HepG2 (cell line): ENCODE measurements around the gene WNT7B. TPM values are rescaled to one million over a fixed set of nuclear protein-coding genes. Genes with fewer than 3 reads are reported as not detected.

Source experiments
- ATAC-seq: fragments of 200-7000 bp; cut with Tn5 transposase; 3 replicates; pipeline ENCODE4 v1.9.1; 2020; ENCODE audit warnings: mild to moderate bottlenecking, moderate library complexity
- BruUV-seq: library from RNA; stranded (reverse); fragments of 400-500 nt; replicated peaks from 2 replicates; lab custom pipeline; 2021; lab: Mats Ljungman, UMichigan
- CTCF ChIA-PET: fragments of 300-600 bp; formaldehyde crosslinking; extraction: SDS; loops from one replicate; lab custom pipeline; 2021; ENCODE audit warnings: low total read pairs, inconsistent platforms, low intra/inter-chr PET ratio; lab: Yijun Ruan, JAX
- POLR2A ChIA-PET: fragments of 350-600 bp; sonication (Branson Sonifier 250); formaldehyde crosslinking; loops from one replicate; lab custom pipeline; 2020; ENCODE audit warnings: antibody characterized with exemption, inconsistent platforms; lab: Yijun Ruan, JAX
- DNase-seq: peaks from one replicate; pipeline ENCODE4 v3.0.0-alpha.2; 2015; ENCODE audit warnings: low spot score
- FAIRE-seq: peaks from 3 replicates; lab custom pipeline; 2011; peaks lifted over from hg19 to GRCh38; lab: Jason Lieb, UNC
- H2AFZ ChIP-seq: one replicate; pipeline ENCODE4 v1.6.1; 2011; ENCODE audit warnings: low read length, inconsistent platforms
- H3K27ac ChIP-seq: fragments of 300-600 bp; 3 replicates; pipeline ENCODE4 v1.8.0; 2011; ENCODE audit warnings: mixed run types, mild to moderate bottlenecking, mixed read lengths, low read length, inconsistent platforms; ENCODE audit not compliant: insufficient read depth; ENCODE audit errors: extremely low read length
- H3K27me3 ChIP-seq, 2 experiments: fragments of 200-600 bp in 1 of 2; 2 replicates in 1 of 2; 3 replicates in 1 of 2; pipeline versions ENCODE4 v1.6.0 to v1.8.0; 2011; ENCODE audit warnings: low read length in 2 of 2, mild to moderate bottlenecking in 2 of 2, moderate library complexity in 2 of 2, inconsistent platforms in 1 of 2; ENCODE audit not compliant: insufficient read depth in 2 of 2, control insufficient read depth in 1 of 2
- H3K36me3 ChIP-seq, 2 experiments: fragments of 200-600 bp in 1 of 2; replicated peaks in 1 of 2; 2 replicates in 1 of 2; 3 replicates in 1 of 2; pipeline versions ENCODE4 v1.5.1 to v1.8.0; 2011; ENCODE audit warnings: low read length in 2 of 2, inconsistent platforms in 1 of 2; ENCODE audit not compliant: insufficient read depth in 2 of 2, control insufficient read depth in 1 of 2
- H3K4me1 ChIP-seq: 2 replicates; pipeline ENCODE4 v1.5.1; 2012; ENCODE audit warnings: low read length, inconsistent platforms; ENCODE audit not compliant: insufficient read depth
- H3K4me2 ChIP-seq: 2 replicates; pipeline ENCODE4 v1.6.0; 2011; ENCODE audit warnings: low read depth, low read length, inconsistent platforms
- H3K4me3 ChIP-seq, 3 experiments: fragments of 200-600 bp in 1 of 3; sonication (generic), shearing (Covaris generic) in 1 of 3; replicated peaks in 1 of 3; 2 replicates each; pipeline ENCODE4 v1.5.1; 2011 to 2016; ENCODE audit warnings: low read length in 3 of 3, inconsistent platforms in 2 of 3, low read depth in 2 of 3, mild to moderate bottlenecking in 2 of 3, control low read depth in 1 of 3, mixed read lengths in 1 of 3; ENCODE audit not compliant: insufficient read depth in 1 of 3
- H3K79me2 ChIP-seq: one replicate; pipeline ENCODE4 v1.6.1; 2011; ENCODE audit warnings: low read length, inconsistent platforms; ENCODE audit not compliant: insufficient read depth
- H3K9ac ChIP-seq: 2 replicates; pipeline ENCODE4 v1.6.0; 2011; ENCODE audit warnings: mild to moderate bottlenecking, low read depth, low read length, inconsistent platforms; ENCODE audit not compliant: insufficient read depth
- H3K9me3 ChIP-seq: 2 replicates; pipeline ENCODE4 v1.5.1; 2012; ENCODE audit warnings: mild to moderate bottlenecking, low read length
- H4K20me1 ChIP-seq: 2 replicates; pipeline ENCODE4 v1.6.0; 2011; ENCODE audit warnings: inconsistent platforms, mild to moderate bottlenecking, low read length, moderate library complexity; ENCODE audit not compliant: insufficient read depth
- CBX2 ChIP-seq, 2 experiments: fragments of 200-600 bp in 1 of 2; sonication (generic); formaldehyde crosslinking in 1 of 2; IDR thresholded peaks; 2 replicates each; pipeline versions ENCODE4 v1.7.0 to v1.8.1; 2018 to 2022; ENCODE audit warnings: low read depth in 2 of 2, low read length in 1 of 2, mild to moderate bottlenecking in 1 of 2, missing genetic modification reagents in 1 of 2
- ELF3 ChIP-seq: IDR thresholded peaks from 2 replicates; pipeline ENCODE4 v1.6.1; 2016; ENCODE audit warnings: missing genetic modification reagents, missing compliant biosample characterization
- EZH2 ChIP-seq: conservative IDR thresholded peaks from 2 replicates; pipeline ENCODE4 v1.6.1; 2012; ENCODE audit warnings: mild to moderate bottlenecking, low read depth, low read length, moderate library complexity
- GMEB1 ChIP-seq: sonication (generic); formaldehyde crosslinking; IDR thresholded peaks from 2 replicates; pipeline ENCODE4 v1.5.1; 2020; ENCODE audit warnings: missing genetic modification reagents, mild to moderate bottlenecking, borderline replicate concordance
- HMG20B ChIP-seq: conservative IDR thresholded peaks from 2 replicates; pipeline ENCODE4 v1.6.1; 2016; ENCODE audit warnings: missing genetic modification reagents, missing compliant biosample characterization
- IRF2 ChIP-seq: IDR thresholded peaks from 2 replicates; pipeline ENCODE4 v1.6.1; 2018; ENCODE audit warnings: missing genetic modification reagents, missing compliant biosample characterization
- KLF6 ChIP-seq: IDR thresholded peaks from 2 replicates; pipeline ENCODE4 v1.8.0; 2016; ENCODE audit warnings: missing biosample characterization, missing genetic modification reagents
- MIER2 ChIP-seq: IDR thresholded peaks from 2 replicates; pipeline ENCODE4 v1.6.1; 2016; ENCODE audit warnings: missing biosample characterization, missing genetic modification reagents
- MIXL1 ChIP-seq: IDR thresholded peaks from 2 replicates; pipeline ENCODE4 v1.6.1; 2016
- NPAS2 ChIP-seq: sonication (generic); formaldehyde crosslinking; IDR thresholded peaks from 2 replicates; pipeline ENCODE4 v1.8.0; 2022; ENCODE audit warnings: mild to moderate bottlenecking, missing genetic modification reagents, borderline replicate concordance
- STAG1 ChIP-seq: sonication (generic); formaldehyde crosslinking; IDR thresholded peaks from 2 replicates; pipeline ENCODE4 v1.4.0; 2020; ENCODE audit warnings: missing genetic modification reagents
- TGIF2 ChIP-seq: IDR thresholded peaks from 2 replicates; pipeline ENCODE4 v1.6.1; 2016; ENCODE audit warnings: control low read depth, missing compliant biosample characterization
- ZNF205 ChIP-seq: IDR thresholded peaks from 2 replicates; pipeline ENCODE4 v1.6.1; 2018; ENCODE audit warnings: missing biosample characterization, missing genetic modification reagents
- ZNF607 ChIP-seq: sonication (generic); formaldehyde crosslinking; IDR thresholded peaks from 2 replicates; pipeline ENCODE4 v1.5.1; 2020; ENCODE audit warnings: missing genetic modification reagents, mild to moderate bottlenecking, borderline replicate concordance
- ZNF749 ChIP-seq: sonication (generic); formaldehyde crosslinking; IDR thresholded peaks from 2 replicates; pipeline ENCODE4 v1.8.0; 2022; ENCODE audit warnings: mild to moderate bottlenecking, missing genetic modification reagents, moderate library complexity, borderline replicate concordance
- ZNF879 ChIP-seq: sonication (generic); formaldehyde crosslinking; IDR thresholded peaks from 2 replicates; pipeline ENCODE4 v1.8.1; 2023; ENCODE audit warnings: missing genetic modification reagents
- ZSCAN21 ChIP-seq: sonication (generic); formaldehyde crosslinking; IDR thresholded peaks from 2 replicates; pipeline ENCODE4 v1.8.0; 2022; ENCODE audit warnings: mild to moderate bottlenecking, missing genetic modification reagents, moderate library complexity, borderline replicate concordance
- WGBS: methylation state at CpG from one replicate; pipeline ENCODE4 v1.1.6; 2017; ENCODE audit warnings: low lambda C conversion rate; 5-methylcytosine and 5-hydroxymethylcytosine counted together
- in situ Hi-C: cut with HindIII; loops from 2 replicates; pipeline ENCODE4 v1.10.0; 2017; ENCODE audit warnings: low pct_unique_long_range_greater_than_20kb; ENCODE audit not compliant: extremely low pct_ligation_motif_present
- intact Hi-C: fragments of 100-400 bp; cut with micrococcal nuclease; formaldehyde crosslinking; loops from one replicate; pipeline ENCODE4 v1.10.0; 2022; ENCODE audit not compliant: unreplicated experiment
- polyA plus RNA-seq, 8 experiments: library from polyadenylated mRNA; depleted of rRNA in 3 of 8; stranded (reverse) in 7 of 8; unstranded in 1 of 8; fragments of >200 nt; fragmentation: Illumina TruSeq in 4 of 8; extraction: Trizol in 4 of 8; gene quantifications; 2 replicates each; pipeline versions ENCODE4 v1.2.1 to v1.2.3, GENCODE V29; 2011 to 2016; ENCODE audit warnings: low read depth in 4 of 8, missing spikeins in 1 of 8, mixed read lengths in 1 of 8; ENCODE audit not compliant: insufficient read depth in 1 of 8
- total RNA-seq, 5 experiments: library from RNA; depleted of rRNA; stranded (reverse); fragments of >200 nt; fragmentation: Illumina TruSeq; extraction: Trizol; gene quantifications; 2 replicates each; pipeline ENCODE4 v1.2.3, GENCODE V29; 2016; ENCODE audit warnings: low read depth in 1 of 5
- TF ChIP-seq, protein P1 (sequence below): sonication (generic); formaldehyde crosslinking; IDR thresholded peaks from 2 replicates; pipeline ENCODE4 v1.4.0; 2020; ENCODE audit warnings: low read depth, missing genetic modification reagents
- TF ChIP-seq, protein P2 (sequence below): sonication (generic); formaldehyde crosslinking; IDR thresholded peaks from 2 replicates; pipeline ENCODE4 v1.4.0; 2020; ENCODE audit warnings: missing genetic modification reagents, borderline replicate concordance

WNT7B gene
- total and polyA plus RNA-seq, 2 of the 13 experiments (the other 11 are each of a cell fraction or from before 2014, with no cell fraction given) = 0.09 TPM; not detected in 1

DNA sequence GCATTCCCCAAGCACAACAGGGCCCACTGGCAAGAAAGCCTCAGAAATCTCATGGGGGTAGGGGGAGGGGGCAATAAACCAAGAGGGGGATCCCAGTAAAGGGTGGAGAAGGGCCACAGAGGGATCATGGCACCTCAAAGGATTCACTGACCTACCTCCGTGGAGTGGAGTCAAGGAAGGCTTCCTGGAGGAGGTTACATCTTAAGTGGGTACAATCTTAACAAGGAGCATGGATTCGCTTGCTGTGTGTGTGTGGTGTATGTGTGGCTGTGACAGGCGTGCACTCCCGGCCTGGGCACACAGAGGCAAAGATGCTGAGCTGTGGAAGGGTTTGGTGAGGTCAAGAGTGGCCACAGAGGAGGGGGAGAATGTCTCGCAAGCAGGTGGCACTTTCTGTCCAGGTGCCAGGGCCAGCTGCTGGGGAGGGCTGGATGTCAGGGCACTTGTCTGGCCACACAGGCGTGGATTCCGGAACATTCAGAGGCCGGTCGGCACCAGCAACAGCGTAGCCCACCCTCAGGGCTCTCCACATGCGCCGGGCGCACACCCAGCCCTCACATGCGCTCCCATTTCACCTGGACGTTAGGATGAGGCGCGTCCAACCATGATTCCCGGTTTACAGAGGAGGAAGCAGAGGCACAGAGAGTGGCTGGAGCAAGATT is 43.3 kb downstream of the WNT7B start:
- CTCF ChIA-PET = no interaction called here
- no peaks in the 10 kb centered on the region for H3K36me3 ChIP-seq
- peaks cover 2% of the 10 kb centered on the region; the same call in 1 of the 2 replicates for H4K20me1 ChIP-seq
- 5% methylated on average over 9 of the region's 18 CpGs for WGBS
- H3K9ac ChIP-seq = no peak overlapping the region
- no peak overlapping the region for H3K4me2 ChIP-seq
- peaks cover 16 to 74% of the 10 kb centered on the region in 2 experiments for H3K27me3 ChIP-seq
- POLR2A ChIA-PET = no interaction called here
- no peaks in the 10 kb centered on the region for H3K79me2 ChIP-seq
- no peak for FAIRE-seq
- H3K9me3 ChIP-seq = no peaks in the 10 kb centered on the region
- ATAC-seq = no peak
- no peak overlapping the region for H2AFZ ChIP-seq
- intact Hi-C loops (no loop called here), in situ Hi-C loops (no loop called here)
- no peak overlapping the region for H3K4me3 ChIP-seq
- H3K27ac ChIP-seq = no peak overlapping the region
- BruUV-seq = no TSS peak
- H3K4me1 ChIP-seq = no peaks in the 10 kb centered on the region
- DNase-seq = no peak
- TF ChIP-seq STAG1 (CRISPR knock-in tag) = no peak
- TF ChIP-seq, protein P1, sequence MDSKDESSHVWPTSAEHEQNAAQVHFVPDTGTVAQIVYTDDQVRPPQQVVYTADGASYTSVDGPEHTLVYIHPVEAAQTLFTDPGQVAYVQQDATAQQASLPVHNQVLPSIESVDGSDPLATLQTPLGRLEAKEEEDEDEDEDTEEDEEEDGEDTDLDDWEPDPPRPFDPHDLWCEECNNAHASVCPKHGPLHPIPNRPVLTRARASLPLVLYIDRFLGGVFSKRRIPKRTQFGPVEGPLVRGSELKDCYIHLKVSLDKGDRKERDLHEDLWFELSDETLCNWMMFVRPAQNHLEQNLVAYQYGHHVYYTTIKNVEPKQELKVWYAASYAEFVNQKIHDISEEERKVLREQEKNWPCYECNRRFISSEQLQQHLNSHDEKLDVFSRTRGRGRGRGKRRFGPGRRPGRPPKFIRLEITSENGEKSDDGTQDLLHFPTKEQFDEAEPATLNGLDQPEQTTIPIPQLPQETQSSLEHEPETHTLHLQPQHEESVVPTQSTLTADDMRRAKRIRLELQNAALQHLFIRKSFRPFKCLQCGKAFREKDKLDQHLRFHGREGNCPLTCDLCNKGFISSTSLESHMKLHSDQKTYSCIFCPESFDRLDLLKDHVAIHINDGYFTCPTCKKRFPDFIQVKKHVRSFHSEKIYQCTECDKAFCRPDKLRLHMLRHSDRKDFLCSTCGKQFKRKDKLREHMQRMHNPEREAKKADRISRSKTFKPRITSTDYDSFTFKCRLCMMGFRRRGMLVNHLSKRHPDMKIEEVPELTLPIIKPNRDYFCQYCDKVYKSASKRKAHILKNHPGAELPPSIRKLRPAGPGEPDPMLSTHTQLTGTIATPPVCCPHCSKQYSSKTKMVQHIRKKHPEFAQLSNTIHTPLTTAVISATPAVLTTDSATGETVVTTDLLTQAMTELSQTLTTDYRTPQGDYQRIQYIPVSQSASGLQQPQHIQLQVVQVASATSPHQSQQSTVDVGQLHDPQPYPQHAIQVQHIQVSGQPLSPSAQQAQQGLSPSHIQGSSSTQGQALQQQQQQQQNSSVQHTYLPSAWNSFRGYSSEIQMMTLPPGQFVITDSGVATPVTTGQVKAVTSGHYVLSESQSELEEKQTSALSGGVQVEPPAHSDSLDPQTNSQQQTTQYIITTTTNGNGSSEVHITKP = no peak
- no peak for TF ChIP-seq KLF6 (CRISPR knock-in tag)
- no peak for TF ChIP-seq MIXL1 (CRISPR knock-in tag)
- TF ChIP-seq ZNF205 = no peak
- TF ChIP-seq ZNF749 (CRISPR knock-in tag) = no peak
- no peak for TF ChIP-seq ZNF607
- TF ChIP-seq EZH2 = no peak
- no peak for TF ChIP-seq CBX2 (IDR thresholded peaks at IDR 0.05; ENCODE audit: low read depth, low read length)
- TF ChIP-seq CBX2 (CRISPR knock-in tag; IDR thresholded peaks at IDR 0.05; ENCODE audit: low read depth) = no peak
- no peak for TF ChIP-seq ELF3 (CRISPR knock-in tag)
- TF ChIP-seq GMEB1 (CRISPR knock-in tag) = no peak
- TF ChIP-seq, protein P2, sequence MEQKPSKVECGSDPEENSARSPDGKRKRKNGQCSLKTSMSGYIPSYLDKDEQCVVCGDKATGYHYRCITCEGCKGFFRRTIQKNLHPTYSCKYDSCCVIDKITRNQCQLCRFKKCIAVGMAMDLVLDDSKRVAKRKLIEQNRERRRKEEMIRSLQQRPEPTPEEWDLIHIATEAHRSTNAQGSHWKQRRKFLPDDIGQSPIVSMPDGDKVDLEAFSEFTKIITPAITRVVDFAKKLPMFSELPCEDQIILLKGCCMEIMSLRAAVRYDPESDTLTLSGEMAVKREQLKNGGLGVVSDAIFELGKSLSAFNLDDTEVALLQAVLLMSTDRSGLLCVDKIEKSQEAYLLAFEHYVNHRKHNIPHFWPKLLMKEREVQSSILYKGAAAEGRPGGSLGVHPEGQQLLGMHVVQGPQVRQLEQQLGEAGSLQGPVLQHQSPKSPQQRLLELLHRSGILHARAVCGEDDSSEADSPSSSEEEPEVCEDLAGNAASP (CRISPR knock-in tag) = no peak
- no peak for TF ChIP-seq MIER2 (CRISPR knock-in tag)
- no peak for TF ChIP-seq ZSCAN21
- no peak for TF ChIP-seq HMG20B (CRISPR knock-in tag)
- no peak for TF ChIP-seq IRF2
- TF ChIP-seq ZNF879 = no peak
- no peak for TF ChIP-seq TGIF2 (CRISPR knock-in tag)
- TF ChIP-seq NPAS2 (CRISPR knock-in tag) = no peak
